Tibial nerve (tissue), 4 donors: ENCODE data around the gene DEFB125. TPM values are rescaled to one million over a fixed set of nuclear protein-coding genes. Genes with fewer than 3 reads are reported as not detected.
"Not testable (repeated sequence)": the region's sequence is repeated elsewhere in the genome, so short reads cannot be mapped to it uniquely, and the experiment has no call there.

Experiments used
- DNase-seq, 2 donors: peaks; one replicate each; pipeline ENCODE4 v3.0.0-alpha.2; 2019; ENCODE audit warnings: low spot score in 2 of 2
- H3K27ac ChIP-seq, 4 donors: fragments of 200-600 bp; sonication (generic) in 3 of 4; one replicate each; pipeline ENCODE4 v1.5.1; 2017 to 2019; ENCODE audit warnings: mild to moderate bottlenecking in 1 of 4
- H3K27me3 ChIP-seq, 2 donors: fragments of 200-600 bp; sonication (generic) in 1 of 2; one replicate each; pipeline versions ENCODE4 v1.5.1 to v1.6.0; 2017 to 2019
- H3K36me3 ChIP-seq, 3 donors: fragments of 200-600 bp; sonication (generic); one replicate each; pipeline ENCODE4 v1.5.1; 2018 to 2019
- H3K4me1 ChIP-seq, 4 donors: fragments of 200-600 bp; sonication (generic) in 3 of 4; one replicate each; pipeline ENCODE4 v1.5.1; 2017 to 2019
- H3K4me3 ChIP-seq, 4 donors: fragments of 200-600 bp; sonication (generic) in 3 of 4; one replicate each; pipeline ENCODE4 v1.5.1; 2017 to 2019; ENCODE audit warnings: mild to moderate bottlenecking in 1 of 4, moderate library complexity in 1 of 4
- H3K9me3 ChIP-seq, 4 donors: fragments of 200-600 bp; sonication (generic) in 3 of 4; one replicate each; pipeline ENCODE4 v1.5.1; 2017 to 2019
- CTCF ChIP-seq, 5 experiments: fragments of 200-600 bp in 3 of 5; fragments of 450-650 bp in 2 of 5; sonication (generic) in 3 of 5; IDR thresholded peaks; one replicate each; pipeline ENCODE4 v1.5.1; 2016 to 2019; ENCODE audit warnings: antibody characterized with exemption in 5 of 5, mild to moderate bottlenecking in 3 of 5, moderate library complexity in 2 of 5
- EP300 ChIP-seq, 2 donors: sonication (generic); formaldehyde crosslinking; IDR thresholded peaks; one replicate each; pipeline ENCODE4 v1.6.1; 2017; ENCODE audit warnings: antibody characterized with exemption in 2 of 2, mild to moderate bottlenecking in 1 of 2
- POLR2A ChIP-seq, 2 donors: fragments of 450-650 bp; IDR thresholded peaks; one replicate each; pipeline ENCODE4 v1.6.1; 2017; ENCODE audit warnings: antibody characterized with exemption in 2 of 2, mild to moderate bottlenecking in 2 of 2, moderate library complexity in 2 of 2
- WGBS, 2 donors: methylation state at CpG; one replicate each; pipeline ENCODE4 v1.1.5; 2018; 5-methylcytosine and 5-hydroxymethylcytosine counted together
- total RNA-seq, 4 donors: library from RNA; depleted of rRNA; stranded (reverse); fragments of >200 nt; gene quantifications; one replicate each; pipeline ENCODE4 v1.1.0, GENCODE V29; 2016

DEFB125 gene
- total RNA-seq, 4 donors from 2014 or later, result not detected

- no peaks in the 10 kb centered on the region for H3K36me3 ChIP-seq
- TF ChIP-seq EP300 (IDR thresholded peaks at IDR 0.05), result no peak
- TF ChIP-seq CTCF (IDR thresholded peaks at IDR 0.05), result no peak
- no peak for TF ChIP-seq POLR2A (IDR thresholded peaks at IDR 0.05)
- no peak for DNase-seq
- H3K9me3 ChIP-seq, result peaks cover 0 to 24% (median 3%) of the 10 kb centered on the region in 4 donors
- H3K4me3 ChIP-seq, result no peak overlapping the region
- no peaks in the 10 kb centered on the region for H3K27me3 ChIP-seq
- no peaks in the 10 kb centered on the region for H3K4me1 ChIP-seq
- H3K27ac ChIP-seq, result no peak overlapping the region
Observed at GRCh38 chr20:90651-91050, 3.2 kb downstream of the DEFB125 start.

DNA sequence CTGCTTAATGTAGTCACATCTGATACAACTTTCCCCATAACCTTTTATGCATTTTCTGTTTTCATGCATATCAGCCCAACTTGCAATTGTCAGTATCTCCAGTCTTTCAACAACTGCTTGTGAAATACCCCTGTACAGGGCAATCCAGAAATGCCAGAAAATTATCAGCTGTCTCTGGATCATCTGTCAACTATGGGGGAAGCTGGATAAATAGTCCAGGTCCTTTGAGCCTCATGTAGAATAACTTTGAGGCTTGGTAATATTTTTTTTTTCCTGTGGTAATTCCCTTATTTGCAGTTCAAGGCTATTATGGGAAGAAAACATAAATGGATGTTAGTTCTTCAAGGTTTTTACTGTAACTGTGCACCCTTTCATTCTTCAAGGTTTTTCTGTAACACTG lies 6.2 kb downstream of the DEFB125 start:
- no peaks in the 10 kb centered on the region for H3K36me3 ChIP-seq
- peaks cover 0 to 18% (median 3%) of the 10 kb centered on the region in 4 donors for H3K9me3 ChIP-seq
- no peak overlapping the region for H3K4me3 ChIP-seq
- TF ChIP-seq CTCF (IDR thresholded peaks at IDR 0.05), result no peak
- TF ChIP-seq POLR2A (IDR thresholded peaks at IDR 0.05), result no peak
- TF ChIP-seq EP300 (IDR thresholded peaks at IDR 0.05), result no peak
- H3K4me1 ChIP-seq, result no peaks in the 10 kb centered on the region
- no peak for DNase-seq
- H3K27ac ChIP-seq, result no peak overlapping the region
- no peaks in the 10 kb centered on the region for H3K27me3 ChIP-seq

DNA sequence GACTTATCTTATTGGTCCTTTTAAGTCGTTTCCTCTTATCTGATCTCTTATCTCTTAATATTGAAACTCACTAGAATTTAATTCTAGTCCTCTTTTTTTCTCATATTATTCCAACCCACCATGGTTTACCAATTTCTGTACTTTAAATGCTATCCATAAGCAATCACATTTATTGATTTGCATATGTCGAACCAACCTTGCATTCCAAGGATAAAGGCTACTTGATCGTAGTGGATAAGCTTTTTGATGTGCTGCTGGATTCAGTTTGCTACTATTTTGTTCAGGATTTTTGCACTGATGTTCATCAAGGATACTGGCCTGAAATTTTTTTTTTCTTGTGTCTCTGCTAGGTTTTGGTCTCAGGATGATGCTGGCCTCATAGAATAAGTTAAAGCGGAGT lies 7.7 kb downstream of the DEFB125 start:
- 83% methylated on average over 4 of the region's 4 CpGs for WGBS, 2 donors
- H3K9me3 ChIP-seq, result peaks cover 0 to 18% (median 3%) of the 10 kb centered on the region in 4 donors
- TF ChIP-seq POLR2A (IDR thresholded peaks at IDR 0.05), result no peak
- TF ChIP-seq EP300 (IDR thresholded peaks at IDR 0.05), result no peak
- TF ChIP-seq CTCF (IDR thresholded peaks at IDR 0.05), result no peak
- H3K36me3 ChIP-seq, result no peaks in the 10 kb centered on the region
- H3K27ac ChIP-seq, result no peak overlapping the region
- no peak overlapping the region for H3K4me3 ChIP-seq
- no peaks in the 10 kb centered on the region for H3K4me1 ChIP-seq
- DNase-seq, result no peak
- no peaks in the 10 kb centered on the region for H3K27me3 ChIP-seq

- H3K4me1 ChIP-seq, H3K27me3 ChIP-seq, H3K27ac ChIP-seq, H3K4me3 ChIP-seq, DNase-seq, H3K36me3 ChIP-seq: not testable (repeated sequence)
- peaks cover 0 to 18% (median 3%) of the 10 kb centered on the region in 4 donors for H3K9me3 ChIP-seq
- 72 to 79% methylated on average over 5 of the region's 5 CpGs for WGBS, 2 donors
Observed at GRCh38 chr20:97691-98090, 10.2 kb downstream of the DEFB125 start.

- no peak for DNase-seq
- no peak overlapping the region for H3K27ac ChIP-seq
- H3K4me1 ChIP-seq, result no peaks in the 10 kb centered on the region
- peaks cover 0 to 14% of the 10 kb centered on the region in 2 donors for H3K27me3 ChIP-seq
- no peaks in the 10 kb centered on the region for H3K9me3 ChIP-seq
- no peak for TF ChIP-seq CTCF (IDR thresholded peaks at IDR 0.05)
- H3K4me3 ChIP-seq, result no peak overlapping the region
- H3K36me3 ChIP-seq, result no peaks in the 10 kb centered on the region
Observed at GRCh38 chr20:101975-102374, 14.5 kb downstream of the DEFB125 start.

- Histone ChIP-seq H3K9me3 (no peaks in the 10 kb centered on the region), H3K4me3 (no peak overlapping the region), H3K27ac (no peak overlapping the region), H3K27me3 (peaks cover 0 to 14% of the 10 kb centered on the region in 2 donors), H3K4me1 (no peaks in the 10 kb centered on the region), H3K36me3 (no peaks in the 10 kb centered on the region)
- no peak for DNase-seq
- 84% methylated on average over 4 to 5 of the region's 5 CpGs for WGBS, 2 donors
- TF ChIP-seq POLR2A (IDR thresholded peaks at IDR 0.05) (no peak), EP300 (IDR thresholded peaks at IDR 0.05) (no peak), CTCF (IDR thresholded peaks at IDR 0.05) (no peak)
Observed at GRCh38 chr20:103456-103855, 16.0 kb downstream of the DEFB125 start.
